H1 (cell line): ENCODE data around the gene CDH19.

ENCODE experiments used
- CTCF ChIP-seq, 3 experiments: IDR thresholded peaks; 1 replicate in 2 of 3; 2 replicates in 1 of 3; pipeline versions ENCODE4 v1.5.1 to v1.6.1; 2011; ENCODE audit warnings: low read length in 3 of 3, mild to moderate bottlenecking in 3 of 3, inconsistent platforms in 2 of 3, low read depth in 1 of 3, moderate library complexity in 1 of 3; ENCODE audit not compliant: insufficient read depth in 1 of 3; ENCODE audit errors: control extremely low read depth in 1 of 3
- POLR2A ChIP-seq, 2 experiments: IDR thresholded peaks; 1 replicate in 1 of 2; 2 replicates in 1 of 2; pipeline ENCODE4 v1.6.1; 2011; ENCODE audit warnings: low read depth in 2 of 2, low read length in 2 of 2, mild to moderate bottlenecking in 2 of 2; ENCODE audit errors: control extremely low read depth in 1 of 2

GRCh38 chr18:66511792-66512191 lies 92.1 kb downstream of the CDH19 start:
- no peak for TF ChIP-seq CTCF (IDR thresholded peaks at IDR 0.05; ENCODE audit: control extremely low read depth in 1 of 3, insufficient read depth in 1 of 3, low read depth in 1 of 3, low read length in 3 of 3)
- no peak for TF ChIP-seq POLR2A (IDR thresholded peaks at IDR 0.05; ENCODE audit: control extremely low read depth in 1 of 2, low read depth in 2 of 2, low read length in 2 of 2)
